A673 (cell line): ENCODE results near the gene MCM3AP. TPM values are rescaled to one million over a fixed set of nuclear protein-coding genes. Genes with fewer than 3 reads are reported as not detected.

ENCODE experiments used
- BruUV-seq: library from RNA; stranded (reverse); fragments of 400-500 nt; replicated peaks from 2 replicates; lab custom pipeline; 2021; lab: Mats Ljungman, UMichigan
- CTCF ChIA-PET: fragments of 300-600 bp; sonication (Branson Sonifier 250); formaldehyde crosslinking; loops from one replicate; lab custom pipeline; 2022; ENCODE audit warnings: antibody characterized with exemption; lab: Charles Lee
- POLR2A ChIA-PET: fragments of 300-600 bp; sonication (Branson Sonifier 250); formaldehyde crosslinking; loops from one replicate; lab custom pipeline; 2022; ENCODE audit warnings: antibody characterized with exemption; ENCODE audit not compliant: low non-redundant PET; lab: Charles Lee
- DNase-seq: peaks from one replicate; pipeline ENCODE4 v3.0.0-alpha.2; 2015; ENCODE audit warnings: low spot score
- H3K27ac ChIP-seq: fragments of 200-600 bp; sonication (generic); 2 replicates; pipeline ENCODE4 v1.5.1; 2016; ENCODE audit warnings: mixed run types, low read depth, mild to moderate bottlenecking, mixed read lengths, antibody characterized with exemption, low read length; ENCODE audit not compliant: poor library complexity, severe bottlenecking
- H3K27me3 ChIP-seq: fragments of 200-600 bp; sonication (generic); replicated peaks from 2 replicates; pipeline ENCODE4 v1.6.1; 2017; ENCODE audit warnings: mixed run types, low read depth, mild to moderate bottlenecking, mixed read lengths, antibody characterized with exemption, low read length; ENCODE audit not compliant: insufficient read depth, poor library complexity
- H3K36me3 ChIP-seq: fragments of 200-600 bp; sonication (generic); 2 replicates; pipeline ENCODE4 v1.6.1; 2016; ENCODE audit warnings: mixed run types, mild to moderate bottlenecking, mixed read lengths, antibody characterized with exemption, low read length; ENCODE audit not compliant: insufficient read depth, poor library complexity, severe bottlenecking
- H3K4me1 ChIP-seq: fragments of 200-600 bp; sonication (generic); 2 replicates; pipeline ENCODE4 v1.6.1; 2017; ENCODE audit warnings: mixed run types, mild to moderate bottlenecking, mixed read lengths, antibody characterized with exemption, low read length; ENCODE audit not compliant: insufficient read depth, poor library complexity, severe bottlenecking
- H3K4me3 ChIP-seq: fragments of 200-600 bp; sonication (generic); 2 replicates; pipeline ENCODE4 v1.5.1; 2016; ENCODE audit warnings: low read depth, mixed run types, mild to moderate bottlenecking, mixed read lengths, low read length; ENCODE audit not compliant: poor library complexity, severe bottlenecking
- H3K9me3 ChIP-seq: fragments of 200-600 bp; sonication (generic); 2 replicates; pipeline ENCODE4 v1.6.1; 2016; ENCODE audit warnings: mixed run types, low read depth, mild to moderate bottlenecking, mixed read lengths, antibody characterized with exemption, low read length; ENCODE audit not compliant: poor library complexity, severe bottlenecking
- CTCF ChIP-seq: fragments of 300-800, 200-600 bp; sonication (generic); conservative IDR thresholded peaks from 2 replicates; pipeline ENCODE4 v1.5.1; 2017; ENCODE audit warnings: low read depth, mild to moderate bottlenecking, antibody characterized with exemption, low read length, moderate library complexity, mixed read lengths
- EZH2 ChIP-seq: fragments of 200-600 bp; sonication (generic); IDR thresholded peaks from 2 replicates; pipeline ENCODE4 v1.6.1; 2017; ENCODE audit warnings: borderline replicate concordance, low read depth, mild to moderate bottlenecking, mixed read lengths, antibody characterized with exemption, low read length; ENCODE audit not compliant: poor library complexity, severe bottlenecking
- intact Hi-C: fragments of 100-400 bp; cut with micrococcal nuclease; formaldehyde crosslinking; loops from one replicate; pipeline ENCODE4 v1.10.0; 2022; ENCODE audit not compliant: unreplicated experiment
- total RNA-seq: library from RNA; stranded (reverse); gene quantifications from 2 replicates; pipeline ENCODE4 v1.2.3, GENCODE V29; 2021

Gene MCM3AP
- total RNA-seq, 1 experiment from 2014 or later = 121 TPM

GRCh38 chr21:46229923-46230260, 55.5 kb downstream of the MCM3AP start:
- TF ChIP-seq EZH2 = no peak
- TF ChIP-seq CTCF = no peak
- peak overlapping the region; percentile 62 for H3K4me3 ChIP-seq
- CTCF ChIA-PET = no interaction called here
- no peak for DNase-seq
- peak overlapping the region; percentile 87 for H3K27ac ChIP-seq
- H3K36me3 ChIP-seq = peaks cover 38% of the 10 kb centered on the region
- no TSS peak for BruUV-seq
- H3K4me1 ChIP-seq = peaks cover 18% of the 10 kb centered on the region
- no peaks in the 10 kb centered on the region for H3K9me3 ChIP-seq
- H3K27me3 ChIP-seq = no peaks in the 10 kb centered on the region
- POLR2A ChIA-PET = no interaction called here
- intact Hi-C loops = loop anchor here (5.0 kb wide), 2 partner anchors 92 to 258 kb away; partner anchors contain the start of genes C21orf58 and PCNT

GRCh38 chr21:46229133-46229922, 56.1 kb downstream of the MCM3AP start:
- H3K4me1 ChIP-seq = peaks cover 18% of the 10 kb centered on the region
- peak overlapping the region; percentile 87 for H3K27ac ChIP-seq
- CTCF ChIA-PET = interaction anchor here (0.7 to 0.8 kb wide), 2 partner anchors 57 to 86 kb away, joined by 3 to 4 read pairs; partner anchors contain the start of gene YBEY
- H3K27me3 ChIP-seq = no peaks in the 10 kb centered on the region
- H3K36me3 ChIP-seq = peaks cover 32% of the 10 kb centered on the region
- intact Hi-C loops = loop anchor here (5.0 kb wide), 2 partner anchors 93 to 257 kb away; partner anchors contain the start of genes C21orf58 and PCNT
- POLR2A ChIA-PET = no interaction called here
- peak overlapping the region; percentile 62 for H3K4me3 ChIP-seq
- no peak for DNase-seq
- no peaks in the 10 kb centered on the region for H3K9me3 ChIP-seq
- no TSS peak for BruUV-seq
- TF ChIP-seq CTCF = peak; percentile 61
- no peak for TF ChIP-seq EZH2

- H3K36me3 ChIP-seq = peaks cover 24% of the 10 kb centered on the region
- H3K27me3 ChIP-seq = no peaks in the 10 kb centered on the region
- ChIA-PET CTCF (interaction anchor here (0.6 to 0.8 kb wide), 2 partner anchors 49 to 85 kb away, joined by 3 read pairs; no protein-coding TSS in a partner anchor), POLR2A (no interaction called here)
- intact Hi-C loops = loop anchor here (5.0 kb wide), 2 partner anchors 94 to 256 kb away; partner anchors contain the start of genes C21orf58 and PCNT
- peak within 1 kb of the TSS; percentile 87 for H3K27ac ChIP-seq
- BruUV-seq = no TSS peak
- TF ChIP-seq EZH2 = no peak
- TF ChIP-seq CTCF = no peak
- no peaks in the 10 kb centered on the region for H3K9me3 ChIP-seq
- peak; percentile 99 for DNase-seq
- peaks cover 18% of the 10 kb centered on the region for H3K4me1 ChIP-seq
- H3K4me3 ChIP-seq = peak within 1 kb of the TSS; percentile 92
These were observed 56.9 kb downstream of the MCM3AP start, which contains the start of gene LSS for GRCh38 chr21:46228345-46229051. Gene LSS, minus strand, starts transcription at chr21:46228774. Its CDS starts 29 bp downstream, at chr21:46228745.
